Jurkat, Clone E6-1 (cell line): ENCODE data around the gene ZEB1. TPM values are rescaled to one million over a fixed set of nuclear protein-coding genes. Genes with fewer than 3 reads are reported as not detected.
A peak's percentile ranks its signal among the peaks of the same experiment; 100 is the strongest.

Source experiments
- DNase-seq: peaks from one replicate; pipeline ENCODE4 v3.0.0-alpha.2; 2011; ENCODE audit warnings: low read depth, low spot score
- H3K4me3 ChIP-seq: 2 replicates; pipeline ENCODE4 v1.5.1; 2011; ENCODE audit warnings: mild to moderate bottlenecking, low read length, control low read depth, moderate library complexity
- polyA plus RNA-seq: library from polyadenylated mRNA; unstranded; fragments of >200 nt; gene quantifications from one replicate; pipeline ENCODE4 v1.2.1, GENCODE V29; 2012; ENCODE audit warnings: missing spikeins; ENCODE audit not compliant: insufficient read length, insufficient read depth

ZEB1 gene
- 31.7 TPM for polyA plus RNA-seq

GRCh38 chr10:31318854-31319601 lies at the start of gene ZEB1:
ZEB1 (plus strand) TSS chr10:31319216; CDS start chr10:31319235, 19 bp downstream.
- peak; percentile 97 for DNase-seq
- H3K4me3 ChIP-seq, result peak within 1 kb of the TSS; percentile 88

DNA sequence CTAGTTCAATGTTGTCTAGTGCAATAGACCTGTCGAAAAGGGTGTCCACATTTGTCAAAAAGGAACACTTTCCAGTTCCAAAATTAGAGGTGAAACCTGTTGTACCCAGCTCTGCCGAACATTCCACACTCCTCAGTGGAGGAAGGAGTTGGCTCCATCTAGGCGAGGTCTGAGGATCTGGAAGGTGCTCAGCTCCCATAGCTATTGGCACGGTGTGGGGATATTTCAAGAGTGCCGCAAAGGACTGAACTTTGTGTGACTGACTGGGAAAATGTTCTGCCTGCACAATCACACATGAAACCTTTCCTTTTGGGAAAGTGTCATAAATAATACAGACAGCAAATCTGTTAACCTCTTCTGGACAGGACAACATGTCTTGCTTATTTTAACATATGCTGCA lies 48.1 kb upstream of the ZEB1 start:
- no peak for DNase-seq
- no peak overlapping the region for H3K4me3 ChIP-seq

DNA sequence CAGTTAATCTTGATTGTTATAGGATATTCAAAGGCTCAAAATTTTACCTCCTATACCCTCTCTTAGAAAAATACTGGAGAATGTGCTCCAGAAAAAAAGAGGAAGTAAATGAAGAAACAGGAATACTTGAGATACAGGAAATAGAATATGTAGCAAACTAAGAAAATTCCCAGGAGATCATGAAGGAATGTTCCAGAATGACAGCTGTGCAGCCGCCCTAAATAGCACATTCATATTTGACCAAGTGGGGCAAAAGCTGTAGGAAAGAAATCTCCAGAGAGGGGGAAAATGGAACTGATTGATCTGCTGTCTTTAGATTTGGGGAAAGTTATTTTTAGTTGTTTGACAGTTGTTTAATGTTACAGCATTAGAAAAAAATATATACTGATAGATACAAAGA lies 46.2 kb upstream of the ZEB1 start:
- no peak overlapping the region for H3K4me3 ChIP-seq
- no peak for DNase-seq

DNA sequence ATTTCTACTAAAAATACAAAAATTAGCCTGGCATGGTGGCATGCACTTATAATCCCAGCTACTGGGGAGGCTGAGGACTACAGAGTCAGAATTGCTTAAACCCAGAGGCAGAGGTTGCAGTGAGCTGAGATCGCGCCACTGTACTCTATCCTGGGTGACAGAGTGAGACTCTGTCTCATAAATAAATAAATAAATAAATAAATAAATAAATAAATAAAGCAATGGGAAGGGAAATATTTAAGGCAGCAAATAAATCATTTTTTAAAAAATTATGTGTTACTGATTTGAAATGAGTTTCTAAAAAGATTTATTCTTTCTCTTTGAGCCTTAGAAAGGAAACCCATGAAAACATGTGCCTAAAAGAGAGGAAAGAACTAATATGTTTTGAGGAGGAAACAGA lies 45.2 kb upstream of the ZEB1 start:
- no peak for DNase-seq
- H3K4me3 ChIP-seq, result no peak overlapping the region

- DNase-seq, result no peak
- H3K4me3 ChIP-seq, result no peak overlapping the region
These were observed 44.7 kb upstream of the ZEB1 start for GRCh38 chr10:31274310-31274709.

DNA sequence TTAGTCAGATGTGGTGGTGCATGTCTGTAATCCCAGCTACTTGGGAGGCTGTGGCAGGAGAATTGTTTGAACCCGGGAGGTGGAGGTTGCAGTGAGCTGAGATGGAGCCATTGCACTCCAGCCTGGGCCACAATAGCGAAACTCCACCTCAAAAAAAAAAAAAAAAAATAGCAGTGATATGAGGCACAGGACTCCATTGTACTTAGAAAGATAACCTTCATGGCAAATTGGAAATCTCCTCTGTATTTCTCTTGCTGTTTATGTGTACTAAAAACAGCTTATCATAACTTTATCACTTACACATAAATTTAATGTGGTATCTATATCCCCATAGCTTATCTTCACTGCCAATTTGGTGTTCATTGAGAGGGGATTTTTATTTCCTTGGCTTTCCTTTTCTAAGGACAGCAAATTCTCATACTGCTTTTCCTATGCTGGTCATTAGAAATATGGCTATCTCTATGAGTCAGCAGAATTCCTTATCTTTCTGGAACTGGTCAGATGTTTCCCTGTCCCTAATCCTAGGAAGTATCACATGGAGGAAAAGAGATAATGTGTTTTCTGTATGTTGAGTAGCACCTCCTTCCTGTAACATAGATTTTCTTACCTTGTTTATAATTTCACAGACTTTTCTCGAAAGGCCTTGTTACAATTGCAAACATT lies 40.6 kb upstream of the ZEB1 start:
- no peak for DNase-seq
- no peak overlapping the region for H3K4me3 ChIP-seq

- no peak for DNase-seq
- H3K4me3 ChIP-seq, result no peak overlapping the region
These were observed 38.0 kb upstream of the ZEB1 start for GRCh38 chr10:31280972-31281371.

DNA sequence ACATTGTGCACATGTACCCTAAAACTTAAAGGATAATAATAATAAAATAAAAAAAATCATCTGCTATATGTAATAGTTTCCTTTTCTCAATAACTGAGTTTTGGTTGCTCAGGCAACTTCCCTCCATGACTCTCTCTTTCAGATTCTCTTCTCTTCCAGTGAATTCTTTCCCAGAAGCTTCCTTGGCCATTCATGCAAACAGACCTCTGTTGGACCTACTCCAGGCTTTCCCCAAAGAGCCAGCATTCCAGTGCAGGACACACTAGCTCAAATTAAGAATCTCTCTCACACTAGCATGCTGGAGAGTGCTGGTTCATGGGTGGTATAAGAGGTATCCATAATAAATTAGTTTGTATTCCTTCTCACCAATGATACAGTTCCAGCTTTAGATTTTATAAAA lies 31.0 kb upstream of the ZEB1 start:
- H3K4me3 ChIP-seq, result no peak overlapping the region
- no peak for DNase-seq

GRCh38 chr10:31288962-31289361 lies 30.1 kb upstream of the ZEB1 start:
- DNase-seq, result no peak
- H3K4me3 ChIP-seq, result no peak overlapping the region

- no peak overlapping the region for H3K4me3 ChIP-seq
- no peak for DNase-seq
These were observed 28.6 kb upstream of the ZEB1 start for GRCh38 chr10:31290386-31290785.

DNA sequence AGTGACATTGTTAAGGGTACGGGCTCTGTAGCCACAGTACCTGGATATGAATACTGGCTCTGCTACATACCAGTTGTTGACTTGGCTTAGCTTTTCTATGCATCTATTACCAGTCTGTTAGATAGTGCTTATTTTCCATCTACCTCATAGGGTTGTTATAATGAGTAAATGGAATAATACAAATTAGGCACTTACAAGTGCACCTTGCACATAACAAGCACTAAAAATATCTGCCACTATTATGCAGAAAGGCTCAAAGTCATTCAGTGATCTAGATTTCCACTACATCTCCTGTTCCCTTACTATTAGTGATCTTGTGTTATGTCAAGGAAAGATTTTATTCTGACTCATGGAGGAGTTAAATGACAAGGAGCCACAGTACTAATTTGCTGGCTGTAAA lies 27.9 kb upstream of the ZEB1 start:
- DNase-seq, result no peak
- no peak overlapping the region for H3K4me3 ChIP-seq

DNA sequence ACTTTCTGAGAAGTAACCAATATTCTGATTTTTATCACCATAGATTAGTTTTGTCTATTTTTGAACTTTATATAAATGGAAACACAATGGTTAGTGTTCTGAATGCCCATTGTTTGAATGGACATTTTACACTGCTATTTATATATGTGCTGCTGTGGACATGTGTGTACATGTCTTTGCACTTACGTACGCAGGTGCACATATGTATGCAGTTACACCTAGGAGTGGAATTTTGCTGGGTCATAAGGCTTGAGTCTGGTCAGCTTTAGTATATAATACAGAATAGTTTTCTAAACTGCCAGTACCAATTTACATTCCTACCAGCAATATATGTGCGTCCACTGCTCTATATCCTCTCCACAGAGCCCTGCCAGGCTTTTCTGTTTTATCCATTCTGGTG lies 24.5 kb upstream of the ZEB1 start:
- no peak overlapping the region for H3K4me3 ChIP-seq
- no peak for DNase-seq

- H3K4me3 ChIP-seq, result no peak overlapping the region
These were observed 22.3 kb upstream of the ZEB1 start for GRCh38 chr10:31296754-31297153.

DNA sequence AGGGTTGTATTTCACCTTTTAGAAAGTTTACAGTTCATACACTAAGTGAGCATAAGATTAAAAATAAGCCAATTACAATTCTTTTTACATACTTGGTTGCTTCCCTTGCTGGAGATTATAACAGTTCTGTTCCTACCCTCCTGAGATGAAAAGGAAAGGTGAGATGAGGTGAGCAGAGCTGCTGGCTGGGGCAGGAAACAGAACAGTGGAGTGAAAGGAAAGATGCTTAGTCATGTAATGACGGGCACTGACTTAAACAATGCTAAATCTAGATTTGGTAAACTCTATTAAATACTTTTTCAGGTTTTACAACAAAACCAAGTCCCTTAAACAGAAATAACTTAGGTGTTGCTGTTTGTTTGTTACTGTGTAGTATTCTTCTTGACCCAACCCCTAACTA lies 19.9 kb upstream of the ZEB1 start:
- H3K4me3 ChIP-seq, result no peak overlapping the region
- peak; percentile 54 for DNase-seq

More at GRCh38 chr10:31296754-31297153, 22.3 kb upstream of the ZEB1 start:
- DNase-seq, result no peak

- no peak overlapping the region for H3K4me3 ChIP-seq
- no peak for DNase-seq
These were observed 15.8 kb upstream of the ZEB1 start for GRCh38 chr10:31303212-31303611.

GRCh38 chr10:31304291-31304970 lies 14.6 kb upstream of the ZEB1 start:
- DNase-seq, result no peak
- H3K4me3 ChIP-seq, result no peak overlapping the region

DNA sequence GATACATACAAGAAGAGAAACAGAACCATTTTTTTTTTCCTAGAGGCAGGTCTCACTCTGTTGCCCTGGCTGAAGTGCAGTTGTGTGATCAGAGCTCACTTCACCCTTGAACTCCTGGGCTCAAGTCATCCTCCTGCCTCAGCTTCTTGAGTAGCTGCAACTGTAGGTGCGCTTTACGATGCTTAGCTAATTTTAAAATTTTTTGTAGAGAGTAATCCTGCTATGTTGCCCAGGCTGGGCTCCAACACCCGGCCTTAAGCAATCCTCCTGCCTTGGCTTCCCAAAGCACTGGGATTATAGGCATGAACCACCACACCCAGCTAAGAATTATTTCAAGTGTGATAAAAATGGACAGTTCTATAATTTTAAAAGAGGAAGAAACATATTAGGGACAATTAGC lies 5.6 kb upstream of the ZEB1 start:
- no peak for DNase-seq
- no peak overlapping the region for H3K4me3 ChIP-seq

DNA sequence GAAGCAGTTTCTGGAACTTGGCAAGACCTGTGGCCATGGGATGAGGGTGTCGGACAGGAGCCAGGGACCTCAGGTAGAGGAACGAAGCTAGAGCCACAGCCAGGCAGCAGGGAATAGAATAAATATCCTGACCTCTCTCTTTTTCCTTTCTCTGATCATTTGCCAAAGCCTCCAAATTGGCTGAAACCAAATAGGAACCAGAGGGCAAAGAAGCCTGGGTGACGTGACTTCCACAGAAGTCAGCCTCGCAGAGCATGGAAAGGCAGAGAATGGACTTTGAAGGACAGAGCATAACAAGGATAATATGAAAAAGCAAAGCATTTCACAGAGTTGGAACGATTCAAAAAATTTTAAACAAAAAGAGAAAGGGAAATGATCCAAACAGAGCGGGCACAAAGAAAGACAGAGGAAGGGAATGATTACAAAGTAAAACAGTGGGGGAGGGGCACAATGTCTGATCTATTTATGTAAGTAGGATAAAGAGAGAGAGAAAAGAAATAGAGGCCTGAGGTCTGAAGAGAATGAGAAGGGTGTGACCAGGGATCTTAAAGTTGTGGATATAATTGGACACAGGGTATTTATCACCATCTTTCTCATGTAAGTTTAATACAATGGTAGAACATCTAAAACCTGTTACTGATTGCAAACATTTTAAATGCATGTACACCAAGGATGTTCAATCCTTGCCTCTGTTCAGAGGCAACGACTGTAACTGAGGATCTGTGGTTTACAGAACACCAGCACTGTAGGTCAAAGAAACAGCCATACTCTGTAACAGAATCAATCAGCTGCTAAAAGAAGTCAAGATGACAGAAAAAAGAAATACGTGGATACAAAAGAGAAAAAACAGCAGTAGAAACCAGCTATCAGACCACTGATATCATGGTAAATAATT lies 4.5 kb upstream of the ZEB1 start:
- peak; percentile 53 for DNase-seq
- H3K4me3 ChIP-seq, result peak overlapping the region; percentile 10

DNA sequence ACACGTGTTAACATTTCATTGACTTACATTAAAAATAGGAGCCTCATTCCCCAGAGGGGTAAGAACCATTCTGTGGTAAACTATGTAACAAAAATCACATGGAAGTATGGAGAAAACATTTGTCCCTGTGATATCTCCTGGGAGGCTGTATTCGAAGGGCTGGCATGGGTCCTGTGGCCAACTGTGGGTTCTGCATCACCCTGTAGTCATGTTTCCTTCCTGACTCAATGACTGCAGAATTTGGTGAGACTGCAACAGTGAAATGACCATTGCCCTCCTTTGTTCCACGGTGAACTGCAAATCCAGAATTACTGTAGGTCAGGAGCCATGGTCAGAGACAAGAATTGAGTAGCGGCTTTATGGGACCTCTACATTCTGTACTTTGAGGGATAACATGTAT lies 3.6 kb upstream of the ZEB1 start:
- no peak for DNase-seq
- no peak overlapping the region for H3K4me3 ChIP-seq
